T-helper 1 cell (primary cell): ENCODE results near the gene MROH2A.
"Not testable (repeated sequence)": the region's sequence is repeated elsewhere in the genome, so short reads cannot be mapped to it uniquely, and the experiment has no call there.

ENCODE experiments used
- DNase-seq, 5 donors: peaks; one replicate each; pipeline ENCODE4 v3.0.0-alpha.2; 2012 to 2020

Gene MROH2A

DNA sequence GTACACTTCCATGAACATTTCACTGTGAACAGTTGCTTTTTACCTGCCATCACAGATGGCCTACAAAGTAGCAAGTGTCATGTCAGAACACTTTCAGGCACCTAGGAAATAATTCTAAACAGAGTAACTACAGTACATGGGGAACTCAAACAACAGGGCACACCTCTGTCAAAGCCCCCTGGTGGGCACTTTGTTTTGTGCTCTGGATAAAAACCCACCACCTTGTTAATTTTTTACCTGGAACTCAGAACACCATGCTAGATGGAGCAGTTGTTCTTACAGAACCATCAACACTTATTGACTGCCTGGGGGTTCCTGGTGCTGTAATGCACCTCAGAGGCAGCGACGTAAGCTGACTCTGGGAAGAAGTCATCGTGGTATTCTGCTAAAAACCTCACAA is 87.7 kb downstream of the MROH2A start:
- DNase-seq = no peak

DNA sequence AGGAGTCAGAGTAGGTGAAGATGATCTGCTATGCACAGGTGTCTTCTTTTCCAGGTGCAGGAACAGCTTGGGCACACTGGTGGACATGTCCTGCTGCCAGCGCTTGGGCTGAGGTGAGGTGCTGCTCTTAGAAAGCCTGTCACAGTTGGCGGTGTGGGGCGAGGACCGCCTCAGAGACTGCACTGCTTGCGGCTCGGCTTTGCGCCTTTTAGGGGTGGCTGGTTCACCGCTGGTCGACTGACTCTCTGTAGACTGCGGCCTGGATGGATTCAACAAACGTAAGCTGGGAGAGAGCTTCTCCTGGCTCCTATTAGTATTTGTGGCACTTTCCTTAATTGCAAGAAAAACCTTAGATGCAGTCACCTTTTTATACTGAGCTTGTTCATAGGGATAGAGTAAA is 88.3 kb downstream of the MROH2A start:
- DNase-seq = no peak

DNA sequence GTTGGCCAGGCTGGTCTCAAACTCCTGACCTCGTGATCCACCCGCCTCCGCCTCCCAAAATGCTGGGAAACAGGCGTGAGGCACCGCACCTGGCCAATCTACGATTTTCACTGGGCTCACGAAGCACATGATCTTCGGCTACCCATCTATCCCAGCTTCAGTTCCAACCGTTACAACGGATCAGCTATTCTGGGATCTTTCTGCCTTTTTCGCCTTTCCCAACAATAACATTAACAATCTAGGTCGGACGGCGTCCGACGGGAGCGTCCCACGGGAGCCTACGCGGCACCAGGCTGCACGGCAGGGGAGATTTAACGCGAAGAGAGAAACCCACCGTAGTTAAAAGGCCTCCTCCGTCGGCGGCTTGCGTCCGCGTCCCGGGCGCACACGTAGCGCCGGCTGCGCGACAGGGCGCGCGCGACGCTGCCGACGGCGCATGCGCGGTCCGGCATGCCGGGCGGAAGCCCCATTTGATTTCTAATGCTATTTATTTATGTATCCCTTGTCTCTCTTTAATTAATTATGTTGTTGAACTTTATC is 89.9 kb downstream of the MROH2A start, which contains the start of gene MSL3B:
Gene MSL3B (minus strand): TSS at position 394 of the 540 bp plus-strand sequence.
- peak; percentile 20 to 66 (median 44) for DNase-seq

DNA sequence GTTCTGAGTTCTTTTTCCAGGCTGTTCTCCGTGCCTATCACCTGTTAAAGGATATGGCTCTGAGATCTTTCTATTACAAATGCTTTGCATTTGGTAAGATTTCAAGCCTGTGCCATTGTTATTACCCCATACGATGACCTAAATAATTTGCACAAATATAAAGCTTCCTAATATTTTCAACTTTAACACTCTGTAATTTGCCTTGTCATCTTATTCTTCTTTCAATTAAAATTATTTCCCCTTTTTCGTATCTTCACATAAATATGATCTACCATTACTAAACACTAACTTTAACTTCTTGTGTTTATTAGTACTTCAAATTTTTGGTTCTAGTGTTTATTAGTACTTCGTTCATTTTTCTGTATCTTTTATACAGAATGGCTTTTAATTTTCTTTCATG is 93.3 kb downstream of the MROH2A start:
- no peak for DNase-seq

DNA sequence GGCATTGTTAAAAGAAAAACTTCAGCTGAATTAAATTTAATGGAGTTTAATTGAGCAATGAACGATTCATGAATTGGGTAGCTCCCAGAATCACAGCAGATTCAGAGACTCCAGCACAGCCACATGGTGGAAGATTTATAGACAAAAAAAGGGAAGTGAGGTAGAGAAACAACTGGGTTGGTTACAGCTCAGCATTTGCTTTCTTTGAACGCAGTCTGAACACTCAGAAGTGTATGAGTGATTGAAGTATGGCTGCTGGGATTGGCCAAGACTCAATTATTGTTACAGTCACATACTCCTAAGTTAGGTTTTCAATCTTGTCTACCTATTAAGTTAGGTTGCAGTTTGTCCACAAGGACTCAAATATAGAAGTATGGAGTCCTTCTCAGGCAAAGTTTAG is 94.0 kb downstream of the MROH2A start:
- DNase-seq = not testable (repeated sequence)

DNA sequence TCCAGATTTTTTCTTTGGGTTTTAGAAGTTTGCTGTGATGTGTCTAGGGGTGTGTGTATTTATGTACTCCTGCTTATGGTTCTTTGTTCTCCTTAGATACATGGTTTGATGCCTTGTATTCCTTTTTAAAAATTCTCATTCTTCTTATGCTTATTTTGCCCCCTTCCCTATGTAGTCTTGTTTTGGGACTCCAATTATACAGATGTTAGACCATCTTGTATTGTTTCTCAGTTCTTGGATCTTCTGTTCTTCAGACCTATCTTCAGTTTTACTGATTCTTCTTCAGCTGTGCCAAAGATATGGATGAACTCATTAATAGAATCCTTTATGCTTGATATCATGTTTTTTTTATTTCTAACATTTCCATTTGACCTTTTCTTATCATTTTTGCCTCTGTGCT is 104.2 kb downstream of the MROH2A start:
- no peak for DNase-seq
